Activated CD8-positive, alpha-beta T cell treated with anti-CD3 and anti-CD28 coated beads, Interleukin-2, amount 10 ng/mL, durations not matched to agents 7 days and 5 days (primary cell): Measurements from ENCODE around the gene SPATA21. TPM values are rescaled to one million over a fixed set of nuclear protein-coding genes. Genes with fewer than 3 reads are reported as not detected.
A peak's percentile ranks its signal among the peaks of the same experiment; 100 is the strongest.
"Not testable (repeated sequence)": the region's sequence is repeated elsewhere in the genome, so short reads cannot be mapped to it uniquely, and the experiment has no call there.

ENCODE experiments used
- ATAC-seq: fragments of 150-1000 bp; cut with Tn5 transposase; one replicate; pipeline ENCODE4 v1.10.0; 2021; ENCODE audit warnings: moderate library complexity
- CTCF ChIA-PET: fragments of 350-600 bp; sonication (Branson Sonifier 250); formaldehyde crosslinking; loops from one replicate; lab custom pipeline; 2021; ENCODE audit warnings: antibody characterized with exemption; lab: Charles Lee
- POLR2A ChIA-PET: fragments of 350-600 bp; sonication (Branson Sonifier 250); formaldehyde crosslinking; loops from one replicate; lab custom pipeline; 2021; ENCODE audit warnings: antibody characterized with exemption; lab: Charles Lee
- DNase-seq: peaks from one replicate; pipeline ENCODE4 v3.0.0-alpha.2; 2020
- H3K27ac Mint-ChIP-seq: one replicate; pipeline ENCODE4 v1.8.0; 2021; ENCODE audit warnings: mild to moderate bottlenecking, mixed read lengths
- H3K27me3 Mint-ChIP-seq: one replicate; pipeline ENCODE4 v1.8.0; 2021; ENCODE audit warnings: low read depth, mixed read lengths
- H3K36me3 Mint-ChIP-seq: one replicate; pipeline ENCODE4 v1.8.0; 2021; ENCODE audit warnings: low read depth, mixed read lengths
- H3K4me1 Mint-ChIP-seq: one replicate; pipeline ENCODE4 v1.8.0; 2021; ENCODE audit warnings: low read depth, mixed read lengths
- H3K4me3 Mint-ChIP-seq: one replicate; pipeline ENCODE4 v1.8.0; 2021; ENCODE audit warnings: mild to moderate bottlenecking, mixed read lengths
- H3K9me3 Mint-ChIP-seq: one replicate; pipeline ENCODE4 v1.8.0; 2022; ENCODE audit warnings: mixed read lengths; ENCODE audit not compliant: insufficient read depth
- total RNA-seq, 2 experiments: library from RNA; stranded (reverse); gene quantifications; one replicate each; pipeline ENCODE4 v1.2.3, GENCODE V29; 2021

The SPATA21 gene
- total RNA-seq, 2 experiments from 2014 or later, result not detected

DNA sequence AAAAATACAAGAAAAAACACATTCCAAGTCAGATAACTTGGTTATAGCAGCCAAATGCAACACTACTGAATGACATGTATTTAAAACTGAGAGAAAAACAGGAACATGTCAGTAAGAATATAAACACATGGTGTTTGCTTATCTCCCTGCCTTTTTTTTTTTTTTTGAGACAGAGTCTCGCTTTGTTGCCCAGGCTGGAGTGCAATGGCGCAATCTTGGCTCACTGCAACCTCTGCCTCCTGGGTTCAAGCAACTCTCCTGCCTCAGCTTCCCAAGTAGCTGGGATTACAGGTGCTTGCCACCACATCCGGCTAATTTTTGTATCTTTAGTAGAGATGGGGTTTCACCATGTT lies 72.1 kb downstream of the SPATA21 start:
- peaks cover 29% of the 10 kb centered on the region for H3K4me1 Mint-ChIP-seq
- not testable (repeated sequence) for H3K9me3 Mint-ChIP-seq, ATAC-seq, H3K27me3 Mint-ChIP-seq, H3K4me3 Mint-ChIP-seq, H3K27ac Mint-ChIP-seq, DNase-seq
- ChIA-PET POLR2A (interaction anchor here (0.6 to 4.4 kb wide), 3 partner anchors 13 to 152 kb away, joined by 3 to 20 read pairs (median 6); partner anchors contain the start of gene FBXO42), CTCF (interaction anchor here (0.9 to 8.0 kb wide), 5 partner anchors 13 to 301 kb away, joined by 3 to 120 read pairs (median 27); partner anchors contain the start of genes FBXO42 and NECAP2)
- H3K36me3 Mint-ChIP-seq, result peaks cover 15% of the 10 kb centered on the region

GRCh38 chr1:16356867-16357266 lies 80.4 kb downstream of the SPATA21 start:
- CTCF ChIA-PET, result no interaction called here
- H3K27me3 Mint-ChIP-seq, result no peaks in the 10 kb centered on the region
- no peak overlapping the region for H3K27ac Mint-ChIP-seq
- H3K4me1 Mint-ChIP-seq, result peaks cover 8% of the 10 kb centered on the region
- no peak for DNase-seq
- H3K36me3 Mint-ChIP-seq, result no peaks in the 10 kb centered on the region
- no peak for ATAC-seq
- POLR2A ChIA-PET, result no interaction called here
- no peaks in the 10 kb centered on the region for H3K9me3 Mint-ChIP-seq
- H3K4me3 Mint-ChIP-seq, result no peak overlapping the region

DNA sequence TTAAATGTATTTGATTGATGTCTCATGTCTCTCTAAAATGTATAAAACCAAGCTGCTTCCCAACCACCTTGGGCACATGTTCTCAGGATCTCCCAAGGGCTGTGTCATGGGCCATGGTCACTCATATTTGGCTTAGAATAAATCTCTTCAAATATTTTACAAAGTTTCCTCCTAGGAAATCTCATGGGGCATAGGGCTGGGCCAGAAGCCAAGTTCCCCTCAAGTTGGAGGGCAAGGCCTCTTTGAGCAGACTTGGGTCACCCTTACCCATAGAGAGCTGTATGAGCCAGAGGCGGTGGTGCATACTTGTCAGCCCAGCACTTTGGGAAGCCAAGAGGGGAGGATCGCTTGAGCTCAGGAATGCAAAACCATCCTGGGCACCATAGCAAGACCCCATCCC lies 82.6 kb downstream of the SPATA21 start:
- ChIA-PET POLR2A (interaction anchor here (0.6 to 0.8 kb wide), 2 partner anchors 55 to 86 kb away, joined by 3 read pairs; partner anchors contain the start of gene NECAP2), CTCF (interaction anchor here (6.2 kb wide), 1 partner anchor 11 kb away, joined by 120 read pairs; the partner anchor contains the start of gene SZRD1)
- H3K4me3 Mint-ChIP-seq, result no peak overlapping the region
- ATAC-seq (no peak), DNase-seq (no peak)
- H3K9me3 Mint-ChIP-seq, result no peaks in the 10 kb centered on the region
- H3K27ac Mint-ChIP-seq, result no peak overlapping the region
- H3K4me1 Mint-ChIP-seq, result peaks cover 20% of the 10 kb centered on the region
- H3K36me3 Mint-ChIP-seq, result peaks cover 7% of the 10 kb centered on the region
- no peaks in the 10 kb centered on the region for H3K27me3 Mint-ChIP-seq

DNA sequence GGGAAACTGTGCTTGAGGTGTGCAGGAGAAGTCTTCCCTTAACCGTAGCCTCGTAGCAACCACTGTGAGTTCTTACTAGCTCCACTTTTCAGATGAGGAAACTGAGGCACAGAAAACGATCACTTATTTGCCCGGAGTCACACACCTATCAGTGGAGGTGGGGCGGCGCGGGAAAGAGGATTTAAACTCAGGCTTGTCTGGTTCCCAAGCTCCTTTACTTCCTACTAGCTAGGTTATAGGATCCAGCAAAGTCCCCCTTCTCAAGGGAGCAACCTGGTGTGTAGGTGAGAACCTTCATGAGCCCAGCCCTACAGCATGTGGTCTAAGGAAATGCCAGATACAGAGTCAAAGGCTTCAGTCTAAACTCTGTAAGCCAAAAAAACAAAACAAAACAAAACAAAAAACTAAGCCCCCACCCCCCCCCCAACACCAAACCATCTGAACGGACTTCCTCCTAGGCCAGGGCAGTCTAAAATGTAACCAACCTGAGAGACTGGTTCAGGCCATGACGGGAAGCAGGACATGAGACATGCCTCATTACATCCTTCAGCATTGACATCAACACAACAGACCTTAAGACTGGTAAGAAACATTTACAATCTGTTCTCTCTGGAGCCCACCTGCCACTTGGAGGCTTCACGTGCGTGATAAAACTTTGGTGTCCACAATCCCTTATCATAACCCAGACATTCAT lies 84.2 kb downstream of the SPATA21 start:
- peaks cover 13% of the 10 kb centered on the region for H3K36me3 Mint-ChIP-seq
- ChIA-PET CTCF (interaction anchor here (0.9 to 6.2 kb wide), 6 partner anchors 13 to 274 kb away, joined by 3 to 120 read pairs (median 5); partner anchors contain the start of genes NECAP2 and SZRD1), POLR2A (interaction anchor here (0.9 to 2.8 kb wide), 6 partner anchors 9 to 651 kb away, joined by 3 to 20 read pairs (median 4); partner anchors contain the start of genes NECAP2 and SZRD1)
- H3K27me3 Mint-ChIP-seq, result no peaks in the 10 kb centered on the region
- peak overlapping the region; percentile 88 for H3K4me3 Mint-ChIP-seq
- peaks cover 27% of the 10 kb centered on the region for H3K4me1 Mint-ChIP-seq
- H3K9me3 Mint-ChIP-seq, result no peaks in the 10 kb centered on the region
- DNase-seq, result no peak
- H3K27ac Mint-ChIP-seq, result peak overlapping the region; percentile 95
- ATAC-seq, result no peak

DNA sequence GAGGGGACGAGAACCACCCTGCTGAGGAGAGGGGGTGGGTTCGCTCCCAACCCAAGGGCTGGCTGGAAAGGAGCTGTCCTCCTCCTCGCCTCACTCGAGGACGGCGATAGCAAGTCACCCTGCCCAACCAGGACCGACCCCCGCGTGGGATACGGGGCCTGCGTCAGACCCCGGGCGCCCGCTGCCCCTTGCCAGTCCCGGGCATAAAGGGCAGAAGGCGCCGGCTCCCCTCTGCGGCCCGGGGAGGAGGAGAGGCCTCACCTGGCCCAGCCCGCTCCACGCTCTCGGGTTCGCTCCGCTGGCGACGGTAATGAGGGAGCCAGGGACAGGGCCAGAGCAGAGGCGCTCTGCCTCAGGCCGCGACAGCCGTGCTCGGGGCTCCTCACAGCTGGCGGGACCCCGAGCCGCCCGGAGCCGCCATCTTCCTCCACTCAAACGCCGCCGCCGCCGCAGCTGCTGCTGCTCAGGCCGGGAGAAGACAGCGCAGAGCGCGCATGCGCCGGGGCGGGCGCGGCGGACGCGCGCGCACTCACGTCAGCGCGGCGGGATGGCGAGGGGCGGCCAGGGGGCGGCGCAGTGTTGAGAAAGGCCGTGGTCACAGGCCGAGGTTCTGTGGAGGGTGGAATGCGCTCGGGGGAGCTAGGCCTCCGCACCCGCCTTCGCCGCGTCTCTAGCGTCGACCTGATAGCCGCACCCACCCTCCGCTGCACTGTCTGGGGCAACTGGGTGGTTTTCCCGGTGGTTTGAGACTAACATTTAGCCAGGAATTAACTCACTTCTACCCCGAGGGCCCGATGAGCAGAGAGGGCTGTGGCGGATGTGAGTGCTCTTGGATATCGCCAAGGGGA lies 85.0 kb downstream of the SPATA21 start, which contains the start of gene FBXO42:
Gene FBXO42 (minus strand): TSS at position 487 of the 848 bp plus-strand sequence. CDS start 37,062 bp downstream, outside the sequence.
- peak; percentile 96 for ATAC-seq
- ChIA-PET POLR2A (interaction anchor here (0.8 to 2.8 kb wide), 9 partner anchors 10 to 651 kb away, joined by 3 to 20 read pairs (median 4); partner anchors contain the start of genes NECAP2 and SZRD1), CTCF (interaction anchor here (0.9 to 6.2 kb wide), 6 partner anchors 13 to 273 kb away, joined by 3 to 120 read pairs (median 5); partner anchors contain the start of genes NECAP2 and SZRD1)
- peaks cover 27% of the 10 kb centered on the region for H3K4me1 Mint-ChIP-seq
- H3K36me3 Mint-ChIP-seq, result peaks cover 14% of the 10 kb centered on the region
- H3K9me3 Mint-ChIP-seq, result no peaks in the 10 kb centered on the region
- peak within 1 kb of the TSS; percentile 95 for H3K27ac Mint-ChIP-seq
- H3K4me3 Mint-ChIP-seq, result peak within 1 kb of the TSS; percentile 88
- peak; percentile 93 for DNase-seq
- H3K27me3 Mint-ChIP-seq, result no peaks in the 10 kb centered on the region

- Mint-ChIP-seq H3K27me3 (no peaks in the 10 kb centered on the region), H3K4me1 (peaks cover 27% of the 10 kb centered on the region), H3K9me3 (no peaks in the 10 kb centered on the region), H3K27ac (peak overlapping the region; percentile 79), H3K4me3 (peak overlapping the region; percentile 88), H3K36me3 (peaks cover 14% of the 10 kb centered on the region)
- DNase-seq, result no peak
- ATAC-seq, result no peak
- CTCF ChIA-PET, result interaction anchor here (1.2 to 6.2 kb wide), 4 partner anchors 14 to 272 kb away, joined by 3 to 120 read pairs (median 7); partner anchors contain the start of genes NECAP2 and SZRD1
- POLR2A ChIA-PET, result interaction anchor here (0.8 to 2.8 kb wide), 7 partner anchors 10 to 145 kb away, joined by 3 to 20 read pairs (median 5); partner anchors contain the start of genes NECAP2 and SZRD1
These were observed 85.7 kb downstream of the SPATA21 start for GRCh38 chr1:16351456-16351993.

DNA sequence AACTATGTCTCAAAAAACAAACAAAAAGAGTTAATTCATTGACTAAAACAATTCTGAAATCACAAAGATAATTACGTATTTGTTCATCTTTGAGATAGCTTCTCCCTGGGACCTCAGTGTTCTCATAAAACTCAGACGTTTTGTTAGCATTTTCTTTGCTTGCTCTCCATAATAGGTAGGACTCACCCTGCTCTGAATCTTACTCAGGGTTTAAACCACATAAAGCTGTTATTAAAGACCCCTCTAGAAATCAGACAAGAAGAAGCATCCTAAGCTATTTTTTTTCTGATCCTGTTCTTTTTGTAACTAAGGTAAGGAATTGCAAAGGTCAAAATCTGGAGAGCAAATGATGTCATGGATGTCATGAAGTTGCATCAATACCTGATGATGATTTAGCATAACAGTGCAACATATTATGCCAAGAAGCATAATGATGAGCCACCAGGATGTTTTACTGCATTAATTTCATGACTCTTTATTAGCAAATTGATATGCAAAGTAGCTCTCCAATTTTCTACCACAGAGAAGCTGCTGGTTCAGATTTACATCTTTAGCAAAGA lies 87.3 kb downstream of the SPATA21 start:
- H3K4me1 Mint-ChIP-seq, result peaks cover 27% of the 10 kb centered on the region
- DNase-seq (no peak), ATAC-seq (no peak)
- H3K9me3 Mint-ChIP-seq, result no peaks in the 10 kb centered on the region
- ChIA-PET CTCF (interaction anchor here (1.3 to 6.2 kb wide), 2 partner anchors 16 to 91 kb away, joined by 4 to 120 read pairs; partner anchors contain the start of genes NECAP2 and SZRD1), POLR2A (interaction anchor here (1.1 kb wide), 1 partner anchor 18 kb away, joined by 3 read pairs; no protein-coding TSS in a partner anchor)
- H3K27me3 Mint-ChIP-seq, result no peaks in the 10 kb centered on the region
- H3K36me3 Mint-ChIP-seq, result peaks cover 16% of the 10 kb centered on the region
- H3K4me3 Mint-ChIP-seq, result no peak overlapping the region
- H3K27ac Mint-ChIP-seq, result no peak overlapping the region

Other genes with a start within 250 kb of the SPATA21 start
- 10 to 100 TPM; 11.4 to 11.9 TPM for gene ARHGEF19, start 224.8 kb downstream of the SPATA21 start, total RNA-seq
- gene CPLANE2, start 200.2 kb downstream of the SPATA21 start, total RNA-seq, result 1 to 10 TPM; 5.1 to 6.1 TPM
- gene FBXO42, start 84.9 kb downstream of the SPATA21 start, total RNA-seq, result 10 to 100 TPM; 19.7 to 23.4 TPM
- 100 to 1,000 TPM; 171 to 176 TPM for gene SZRD1, start 70.2 kb downstream of the SPATA21 start, total RNA-seq
- 10 to 100 TPM; 93.8 to 94.3 TPM for gene NECAP2, start 3.3 kb upstream of the SPATA21 start, total RNA-seq
- 1,000 to 10,000 TPM; 1,730 to 2,232 TPM for gene RNU1-1, start 76.9 kb upstream of the SPATA21 start, total RNA-seq
- 1 to 10 TPM; 1.5 to 2.2 TPM for gene NBPF1, start 176.1 kb upstream of the SPATA21 start, total RNA-seq
- gene RNU1-3, start 229.5 kb upstream of the SPATA21 start, total RNA-seq, result 1,000 to 10,000 TPM; 1,730 to 2,232 TPM